H9 (cell line): ENCODE results near the gene CRYAB. TPM values are rescaled to one million over a fixed set of nuclear protein-coding genes. Genes with fewer than 3 reads are reported as not detected.

Source experiments
- DNase-seq: peaks from one replicate; pipeline ENCODE4 v3.0.0-alpha.2; 2017
- H2AFZ ChIP-seq: one replicate; pipeline ENCODE4 v1.6.1; 2013; ENCODE audit warnings: mild to moderate bottlenecking, low read length, control low read depth, moderate library complexity
- H2AK5ac ChIP-seq: 2 replicates; pipeline ENCODE4 v1.6.1; 2013; ENCODE audit warnings: low read length, control low read depth, mixed read lengths; ENCODE audit not compliant: insufficient read length
- H2BK120ac ChIP-seq: one replicate; pipeline ENCODE4 v1.6.1; 2013; ENCODE audit warnings: low read depth, mild to moderate bottlenecking, low read length, control low read depth, inconsistent platforms; ENCODE audit not compliant: poor library complexity, severe bottlenecking
- H2BK12ac ChIP-seq: 2 replicates; pipeline ENCODE4 v1.6.1; 2013; ENCODE audit warnings: low read length, control low read depth, mixed read lengths, low read depth; ENCODE audit not compliant: insufficient read length
- H2BK15ac ChIP-seq: 2 replicates; pipeline ENCODE4 v1.6.1; 2013; ENCODE audit warnings: low read depth, low read length, control low read depth
- H2BK20ac ChIP-seq: one replicate; pipeline ENCODE4 v1.6.1; 2013; ENCODE audit warnings: low read depth, mild to moderate bottlenecking, low read length, control low read depth, inconsistent platforms; ENCODE audit not compliant: poor library complexity, severe bottlenecking
- H2BK5ac ChIP-seq: 2 replicates; pipeline ENCODE4 v1.6.1; 2013; ENCODE audit warnings: low read length, control low read depth, mixed read lengths; ENCODE audit not compliant: insufficient read length
- H3K14ac ChIP-seq: 2 replicates; pipeline ENCODE4 v1.6.1; 2013; ENCODE audit warnings: low read length, control low read depth; ENCODE audit not compliant: insufficient read depth
- H3K18ac ChIP-seq: 2 replicates; pipeline ENCODE4 v1.6.1; 2013; ENCODE audit warnings: low read depth, mild to moderate bottlenecking, mixed read lengths, low read length, control low read depth; ENCODE audit not compliant: insufficient read length
- H3K23ac ChIP-seq: 2 replicates; pipeline ENCODE4 v1.6.1; 2013; ENCODE audit warnings: low read length, control low read depth, mixed read lengths, low read depth; ENCODE audit not compliant: insufficient read length
- H3K23me2 ChIP-seq: 2 replicates; pipeline ENCODE4 v1.6.1; 2013; ENCODE audit warnings: low read depth, mild to moderate bottlenecking, mixed read lengths, low read length, control low read depth; ENCODE audit not compliant: insufficient read length, poor library complexity, severe bottlenecking
- H3K27ac ChIP-seq: 2 replicates; pipeline ENCODE4 v1.5.1; 2013; ENCODE audit warnings: low read length, control low read depth, mixed read lengths, low read depth; ENCODE audit not compliant: insufficient read length
- H3K27me3 ChIP-seq: 2 replicates; pipeline ENCODE4 v1.6.1; 2013; ENCODE audit warnings: low read length, control low read depth, inconsistent platforms; ENCODE audit not compliant: insufficient read depth
- H3K4ac ChIP-seq: 2 replicates; pipeline ENCODE4 v1.6.1; 2013; ENCODE audit warnings: low read depth, mild to moderate bottlenecking, control low read depth, inconsistent platforms, low read length, moderate library complexity
- H3K4me1 ChIP-seq: 2 replicates; pipeline ENCODE4 v1.6.1; 2013; ENCODE audit warnings: low read length, control low read depth, inconsistent platforms; ENCODE audit not compliant: insufficient read depth
- H3K4me2 ChIP-seq: 2 replicates; pipeline ENCODE4 v1.6.1; 2013; ENCODE audit warnings: low read length, control low read depth, mixed read lengths; ENCODE audit not compliant: insufficient read length, insufficient read depth
- H3K56ac ChIP-seq: 2 replicates; pipeline ENCODE4 v1.6.1; 2013; ENCODE audit warnings: low read depth, mild to moderate bottlenecking, mixed read lengths, low read length, control low read depth; ENCODE audit not compliant: insufficient read length
- H3K79me1 ChIP-seq: 2 replicates; pipeline ENCODE4 v1.6.1; 2013; ENCODE audit warnings: low read depth, mild to moderate bottlenecking, moderate library complexity, low read length, control low read depth, inconsistent platforms; ENCODE audit not compliant: insufficient read depth, poor library complexity, severe bottlenecking
- H3K79me2 ChIP-seq: 2 replicates; pipeline ENCODE4 v1.6.1; 2013; ENCODE audit warnings: low read length, control low read depth, inconsistent platforms; ENCODE audit not compliant: insufficient read depth
- H3K9ac ChIP-seq: 2 replicates; pipeline ENCODE4 v1.6.1; 2013; ENCODE audit warnings: low read length, control low read depth, mixed read lengths; ENCODE audit not compliant: insufficient read length; ENCODE audit errors: extremely low read depth
- H3K9me3 ChIP-seq: one replicate; pipeline ENCODE4 v1.6.1; 2013; ENCODE audit warnings: low read depth, low read length, inconsistent platforms; ENCODE audit not compliant: control insufficient read depth
- H3T11ph ChIP-seq: one replicate; pipeline ENCODE4 v1.6.1; 2013; ENCODE audit warnings: mild to moderate bottlenecking, low read length, control low read depth, inconsistent platforms
- H4K20me1 ChIP-seq: one replicate; pipeline ENCODE4 v1.6.1; 2013; ENCODE audit not compliant: control insufficient read depth, insufficient read length, insufficient read depth
- H4K5ac ChIP-seq: 2 replicates; pipeline ENCODE4 v1.6.1; 2013; ENCODE audit warnings: low read depth, mild to moderate bottlenecking, mixed read lengths, low read length, control low read depth; ENCODE audit not compliant: insufficient read length
- H4K8ac ChIP-seq: replicated peaks from 2 replicates; pipeline ENCODE4 v1.6.1; 2013; ENCODE audit warnings: low read length, control low read depth, mixed read lengths, low read depth; ENCODE audit not compliant: insufficient read length
- H4K91ac ChIP-seq: 2 replicates; pipeline ENCODE4 v1.6.1; 2013; ENCODE audit warnings: low read depth, mild to moderate bottlenecking, moderate library complexity, mixed read lengths, low read length, control low read depth; ENCODE audit not compliant: insufficient read length
- H3K27ac Mint-ChIP-seq, 3 experiments: 2 replicates in 2 of 3; 3 replicates in 1 of 3; pipeline ENCODE4 v1.8.0; 2020 to 2021; ENCODE audit warnings: mixed read lengths in 3 of 3, mild to moderate bottlenecking in 1 of 3, moderate library complexity in 1 of 3
- H3K27me3 Mint-ChIP-seq: 2 replicates; pipeline ENCODE4 v1.8.0; 2021; ENCODE audit warnings: low read depth, mild to moderate bottlenecking, moderate library complexity, mixed read lengths
- H3K36me3 Mint-ChIP-seq, 3 experiments: 2 replicates in 2 of 3; 3 replicates in 1 of 3; pipeline ENCODE4 v1.8.0; 2020 to 2021; ENCODE audit warnings: low read depth in 3 of 3, mixed read lengths in 3 of 3; ENCODE audit not compliant: insufficient read depth in 1 of 3
- H3K4me1 Mint-ChIP-seq, 2 experiments: 2 replicates each; pipeline ENCODE4 v1.8.0; 2020; ENCODE audit warnings: mixed read lengths in 2 of 2
- H3K4me3 Mint-ChIP-seq, 2 experiments: 2 replicates in 1 of 2; 3 replicates in 1 of 2; pipeline ENCODE4 v1.8.0; 2020 to 2021; ENCODE audit warnings: mild to moderate bottlenecking in 2 of 2, mixed read lengths in 2 of 2, moderate library complexity in 1 of 2
- H3K9me3 Mint-ChIP-seq, 2 experiments: 2 replicates in 1 of 2; 3 replicates in 1 of 2; pipeline ENCODE4 v1.8.0; 2020; ENCODE audit warnings: mild to moderate bottlenecking in 2 of 2, mixed read lengths in 2 of 2, moderate library complexity in 1 of 2
- CTCF ChIP-seq: fragments of 200-600 bp; sonication (generic); conservative IDR thresholded peaks from 3 replicates; pipeline ENCODE4 v1.8.0; 2021; ENCODE audit warnings: antibody characterized with exemption, mild to moderate bottlenecking
- WGBS: extraction: QIAGEN DNeasy Blood & Tissue Kit; methylation state at CpG from one replicate; pipeline ENCODE4 v1.1.7; 2013; ENCODE audit warnings: missing lambda C conversion rate, low lambda C conversion rate, mixed read lengths; ENCODE audit not compliant: insufficient read length; ENCODE audit errors: extremely low coverage; 5-methylcytosine and 5-hydroxymethylcytosine counted together
- total RNA-seq: library from RNA; stranded (reverse); gene quantifications from 2 replicates; pipeline ENCODE4 v1.2.1, GENCODE V29; 2021

CRYAB gene
- total RNA-seq, 1 experiment from 2014 or later, result not detected

- Histone ChIP-seq H2BK120ac (no peak overlapping the region), H3K4me1 (no peaks in the 10 kb centered on the region), H3K18ac (no peak overlapping the region), H3T11ph (no peak overlapping the region), H2BK20ac (no peak overlapping the region), H3K4ac (no peak overlapping the region), H3K79me1 (no peaks in the 10 kb centered on the region), H2BK12ac (no peak overlapping the region), H4K5ac (no peak overlapping the region), H4K20me1 (no peaks in the 10 kb centered on the region), H2BK5ac (no peak overlapping the region), H4K91ac (no peak overlapping the region), H3K4me2 (no peak overlapping the region), H3K27me3 (no peaks in the 10 kb centered on the region), H3K9me3 (no peaks in the 10 kb centered on the region), H2AFZ (no peak overlapping the region), H3K14ac (no peak overlapping the region), H3K79me2 (no peaks in the 10 kb centered on the region), H3K56ac (no peak overlapping the region), H3K9ac (no peak overlapping the region), H3K23ac (no peak overlapping the region), H2AK5ac (no peak overlapping the region), H2BK15ac (no peak overlapping the region), H4K8ac (no peak overlapping the region), H3K27ac (no peak overlapping the region), H3K23me2 (no peaks in the 10 kb centered on the region)
- Mint-ChIP-seq H3K27me3 (no peaks in the 10 kb centered on the region), H3K36me3 (no peaks in the 10 kb centered on the region; a peak in 1 of 7 replicates), H3K27ac (no peak overlapping the region), H3K4me3 (no peak overlapping the region), H3K9me3 (0 out of 5 replicates have a peak, but pooled peaks cover 0 to 2% of the 10 kb centered on the region in 2 experiments), H3K4me1 (peaks cover 9 to 15% of the 10 kb centered on the region in 2 experiments)
- DNase-seq, result no peak
- no CpG with 5 or more reads among the region's 1 CpG for WGBS
- no peak for TF ChIP-seq CTCF
Measured at GRCh38 chr11:111906680-111907079, 4.9 kb downstream of the CRYAB start.
